K562 (cell line): ENCODE data around the gene DENND2A. TPM values are rescaled to one million over a fixed set of nuclear protein-coding genes. Genes with fewer than 3 reads are reported as not detected.

Source experiments
- ATF3 ChIP-seq, 2 experiments: fragments of 450-650 bp in 1 of 2; sonication (generic) in 1 of 2; formaldehyde crosslinking in 1 of 2; IDR thresholded peaks in 1 of 2; conservative IDR thresholded peaks in 1 of 2; 2 replicates each; pipeline versions ENCODE4 v1.6.1 to v1.8.1; 2016 to 2023; ENCODE audit warnings: mild to moderate bottlenecking in 2 of 2, moderate library complexity in 2 of 2, inconsistent platforms in 1 of 2, missing genetic modification reagents in 1 of 2
- BDP1 ChIP-seq: IDR thresholded peaks from 3 replicates; pipeline ENCODE4 v1.6.1; 2011; ENCODE audit not compliant: insufficient read length, insufficient read depth
- CREB3L1 ChIP-seq: fragments of 450-650 bp; IDR thresholded peaks from 2 replicates; pipeline ENCODE4 v1.6.1; 2014; ENCODE audit warnings: low read depth, mild to moderate bottlenecking, moderate library complexity, borderline replicate concordance
- FOSL1 ChIP-seq: fragments of 200-800 bp; sonication (Bioruptor generic); conservative IDR thresholded peaks from 2 replicates; pipeline ENCODE4 v1.6.1; 2016; ENCODE audit warnings: missing genetic modification characterization, missing compliant biosample characterization
- FOXA3 ChIP-seq, 2 experiments: fragments of 450-650 bp in 1 of 2; sonication (generic) in 1 of 2; formaldehyde crosslinking; IDR thresholded peaks in 1 of 2; conservative IDR thresholded peaks in 1 of 2; 2 replicates each; pipeline versions ENCODE4 v1.4.0 to v1.8.0; 2020 to 2022; ENCODE audit warnings: mild to moderate bottlenecking in 2 of 2, missing genetic modification reagents in 1 of 2
- ILK ChIP-seq: fragments of 450-650 bp; IDR thresholded peaks from 2 replicates; pipeline ENCODE4 v1.6.1; 2016; ENCODE audit warnings: missing genetic modification characterization, low read depth, mild to moderate bottlenecking, missing compliant biosample characterization, moderate library complexity, borderline replicate concordance
- JUNB ChIP-seq: fragments of 450-650 bp; formaldehyde crosslinking; conservative IDR thresholded peaks from 2 replicates; pipeline ENCODE4 v1.4.0; 2020; ENCODE audit warnings: mild to moderate bottlenecking
- NCOA1 ChIP-seq: fragments of 450-650 bp; IDR thresholded peaks from 2 replicates; pipeline ENCODE4 v1.6.1; 2016; ENCODE audit warnings: low read depth
- RUNX1 ChIP-seq: sonication (generic); IDR thresholded peaks from 2 replicates; pipeline ENCODE4 v1.6.1; 2016; ENCODE audit warnings: antibody characterized with exemption, low read depth
- SIN3A ChIP-seq, 2 experiments: fragments of 150-350 bp in 1 of 2; IDR thresholded peaks; 2 replicates each; pipeline ENCODE4 v1.6.1; 2011 to 2016; ENCODE audit warnings: borderline replicate concordance in 2 of 2, low read depth in 2 of 2, low read length in 2 of 2, mild to moderate bottlenecking in 2 of 2, moderate library complexity in 2 of 2; ENCODE audit not compliant: control insufficient read depth in 1 of 2
- TCFL5 ChIP-seq: fragments of 250-450 bp; sonication (Bioruptor Pico); conservative IDR thresholded peaks from 2 replicates; pipeline ENCODE4 v1.6.1; 2021; ENCODE audit warnings: mild to moderate bottlenecking, moderate library complexity, matching md5 sums
- TSHZ1 ChIP-seq: fragments of 250-450 bp; sonication (Bioruptor Pico); IDR thresholded peaks from 2 replicates; pipeline ENCODE4 v1.4.0; 2020; ENCODE audit warnings: mild to moderate bottlenecking, moderate library complexity
- XRCC4 ChIP-seq: IDR thresholded peaks from one replicate; pipeline ENCODE4 v1.6.1; 2011; ENCODE audit not compliant: insufficient read depth, insufficient read length; ENCODE audit errors: extremely low read depth
- ZBED1 ChIP-seq: IDR thresholded peaks from 2 replicates; pipeline ENCODE4 v1.6.1; 2014
- ZBTB43 ChIP-seq: sonication (generic); formaldehyde crosslinking; IDR thresholded peaks from 2 replicates; pipeline ENCODE4 v1.8.0; 2023; ENCODE audit warnings: mild to moderate bottlenecking, missing genetic modification reagents
- ZNF217 ChIP-seq: sonication (generic); formaldehyde crosslinking; IDR thresholded peaks from 2 replicates; pipeline ENCODE4 v1.8.0; 2022; ENCODE audit warnings: mild to moderate bottlenecking, missing genetic modification reagents
- polyA plus RNA-seq, 8 experiments: library from polyadenylated mRNA; depleted of rRNA in 4 of 8; stranded (reverse) in 5 of 8; unstranded in 3 of 8; fragments of >200 nt; fragmentation: Nextera tagmentation in 2 of 8; fragmentation: Illumina TruSeq in 1 of 8; extraction: Ambion mirVana in 2 of 8; extraction: Trizol in 1 of 8; gene quantifications; 2 replicates each; pipeline versions ENCODE4 v1.2.1 to v1.2.3, GENCODE V29; 2011 to 2014; ENCODE audit warnings: inconsistent platforms in 1 of 8, missing spikeins in 1 of 8
- total RNA-seq, 7 experiments: library from RNA; depleted of rRNA in 6 of 7; stranded (reverse); fragments of >200 nt in 6 of 7; fragmentation: Illumina TruSeq in 2 of 7; extraction: Trizol in 2 of 7; gene quantifications; 2 replicates each; pipeline versions ENCODE4 v1.2.1 to v1.2.3, GENCODE V29; 2011 to 2021; ENCODE audit warnings: low replicate concordance in 1 of 7

DENND2A gene
- total and polyA plus RNA-seq, 9 of the 15 experiments (the other 6 are each of a cell fraction or from before 2014, with no cell fraction given), result not detected

- no peak for TF ChIP-seq ZBTB43 (CRISPR knock-in tag)
- TF ChIP-seq CREB3L1, result peak; percentile 80; the same call in 1 of the 2 replicates
- TF ChIP-seq TSHZ1 (CRISPR knock-in tag), result no peak
- TF ChIP-seq TCFL5, result no peak
- no peak for TF ChIP-seq FOSL1 (tag)
- peak; percentile 65 to 85; a peak in 3 of 4 replicates for TF ChIP-seq SIN3A (IDR thresholded peaks at IDR 0.05; ENCODE audit: borderline replicate concordance in 2 of 2, control insufficient read depth in 1 of 2, low read depth in 2 of 2, low read length in 2 of 2)
- TF ChIP-seq ATF3 (IDR thresholded peaks at IDR 0.05), result no peak
- TF ChIP-seq ATF3 (CRISPR knock-in tag; conservative IDR thresholded peaks at IDR 0.05), result no peak
- no peak for TF ChIP-seq ZBED1
- 0 out of 2 replicates have a peak, but pooled peaks have one; percentile 33 for TF ChIP-seq RUNX1
- TF ChIP-seq XRCC4, result no peak
- peak in 1 of 2 experiments; percentile 58; a peak in 1 of 4 replicates for TF ChIP-seq FOXA3 (CRISPR knock-in tag; conservative IDR thresholded peaks at IDR 0.05 in 1 of 2, IDR thresholded peaks at IDR 0.05 in 1 of 2)
- no peak for TF ChIP-seq ZNF217 (CRISPR knock-in tag)
- TF ChIP-seq NCOA1, result peak; percentile 86
- no peak for TF ChIP-seq BDP1
- 0 out of 2 replicates have a peak, but pooled peaks have one; percentile 22 for TF ChIP-seq JUNB (CRISPR knock-in tag)
- TF ChIP-seq ILK, result no peak
Observed at GRCh38 chr7:140479062-140479738, 161.4 kb downstream of the DENND2A start, which contains the start of gene MKRN1 (continued).
